GM21825 (cell line): ENCODE results near the gene RSRC1.
"Not testable (repeated sequence)": the region's sequence is repeated elsewhere in the genome, so short reads cannot be mapped to it uniquely, and the experiment has no call there.

Experiments used
- ATAC-seq: cut with Tn5 transposase; IDR thresholded peaks from one replicate; pipeline ENCODE4 v1.9.1; 2021; ENCODE audit warnings: mild to moderate bottlenecking, moderate library complexity; ENCODE audit not compliant: unreplicated experiment

The RSRC1 gene

GRCh38 chr3:158452334-158452733 is 342.4 kb downstream of the RSRC1 start:
- no peak for ATAC-seq

- no peak for ATAC-seq
These were observed 343.1 kb downstream of the RSRC1 start for GRCh38 chr3:158453004-158453403.

GRCh38 chr3:158453865-158454264 is 344.0 kb downstream of the RSRC1 start:
- ATAC-seq: no peak

- ATAC-seq: no peak
These were observed 345.5 kb downstream of the RSRC1 start for GRCh38 chr3:158455406-158455805.

- no peak for ATAC-seq
These were observed 346.2 kb downstream of the RSRC1 start for GRCh38 chr3:158456114-158456513.

- ATAC-seq: no peak
These were observed 348.6 kb downstream of the RSRC1 start for GRCh38 chr3:158458464-158458863.

- ATAC-seq: no peak
These were observed 351.0 kb downstream of the RSRC1 start for GRCh38 chr3:158460926-158461325.

- no peak for ATAC-seq
These were observed 353.7 kb downstream of the RSRC1 start for GRCh38 chr3:158463556-158463955.

- ATAC-seq: no peak
These were observed 355.2 kb downstream of the RSRC1 start for GRCh38 chr3:158465074-158465473.

GRCh38 chr3:158470944-158471638 is 361.2 kb downstream of the RSRC1 start:
- no peak for ATAC-seq

GRCh38 chr3:158471639-158472294 is 361.9 kb downstream of the RSRC1 start:
- no peak for ATAC-seq

- no peak for ATAC-seq
These were observed 369.2 kb downstream of the RSRC1 start for GRCh38 chr3:158479051-158479450.

- ATAC-seq: no peak
These were observed 373.9 kb downstream of the RSRC1 start for GRCh38 chr3:158483701-158484235.

GRCh38 chr3:158486200-158486599 is 376.3 kb downstream of the RSRC1 start:
- no peak for ATAC-seq

GRCh38 chr3:158488670-158489069 is 378.8 kb downstream of the RSRC1 start:
- no peak for ATAC-seq

GRCh38 chr3:158489181-158489580 is 379.3 kb downstream of the RSRC1 start:
- ATAC-seq: no peak

- no peak for ATAC-seq
These were observed 382.1 kb downstream of the RSRC1 start for GRCh38 chr3:158491968-158492367.

GRCh38 chr3:158492685-158493084 is 382.8 kb downstream of the RSRC1 start:
- ATAC-seq: no peak

GRCh38 chr3:158493931-158494330 is 384.0 kb downstream of the RSRC1 start:
- ATAC-seq: no peak

- ATAC-seq: no peak
These were observed 384.8 kb downstream of the RSRC1 start for GRCh38 chr3:158494673-158495072.

GRCh38 chr3:158495398-158495902 is 385.6 kb downstream of the RSRC1 start:
- ATAC-seq: not testable (repeated sequence)

- no peak for ATAC-seq
These were observed 395.2 kb downstream of the RSRC1 start for GRCh38 chr3:158505117-158505516.
